Endothelial cell of umbilical vein (primary cell): ENCODE results near the gene EEF2K. TPM values are rescaled to one million over a fixed set of nuclear protein-coding genes. Genes with fewer than 3 reads are reported as not detected.

ENCODE experiments used
- BruUV-seq: library from RNA; stranded (reverse); fragments of 400-500 nt; replicated peaks from 2 replicates; lab custom pipeline; 2021; lab: Mats Ljungman, UMichigan
- CTCF ChIA-PET: fragments of 300-600, 350-600 bp; sonication (Branson Sonifier 250); formaldehyde crosslinking; loops from one replicate; lab custom pipeline; 2021; ENCODE audit warnings: antibody characterized with exemption, inconsistent platforms; lab: Charles Lee
- POLR2A ChIA-PET: fragments of 300-600, 350-600 bp; sonication (Branson Sonifier 250); formaldehyde crosslinking; loops from one replicate; lab custom pipeline; 2021; ENCODE audit warnings: antibody characterized with exemption, inconsistent platforms; lab: Charles Lee
- DNase-seq: peaks from one replicate; pipeline ENCODE4 v3.0.0-alpha.2; 2011; ENCODE audit warnings: low read depth, low spot score
- FAIRE-seq: peaks from 2 replicates; lab custom pipeline; 2011; peaks lifted over from hg19 to GRCh38; lab: Jason Lieb, UNC
- H2AFZ ChIP-seq: 2 replicates; pipeline ENCODE4 v1.6.0; 2012; ENCODE audit warnings: low read depth, low read length, control low read depth, inconsistent platforms
- H3K27ac ChIP-seq: 2 replicates; pipeline ENCODE4 v1.5.1; 2011; ENCODE audit warnings: low read depth, mild to moderate bottlenecking, control low read depth, low read length, moderate library complexity; ENCODE audit not compliant: insufficient read depth
- H3K27me3 ChIP-seq, 2 experiments: 2 replicates each; pipeline versions ENCODE4 v1.6.0 to v1.6.1; 2011; ENCODE audit warnings: low read length in 2 of 2, mixed read lengths in 1 of 2; ENCODE audit not compliant: control insufficient read depth in 2 of 2, insufficient read depth in 2 of 2
- H3K36me3 ChIP-seq, 2 experiments: 2 replicates in 1 of 2; 3 replicates in 1 of 2; pipeline ENCODE4 v1.5.1; 2011; ENCODE audit warnings: low read length in 2 of 2, mild to moderate bottlenecking in 1 of 2, moderate library complexity in 1 of 2; ENCODE audit not compliant: control insufficient read depth in 2 of 2, insufficient read depth in 2 of 2; ENCODE audit errors: extremely low read depth in 1 of 2
- H3K4me1 ChIP-seq: 3 replicates; pipeline ENCODE4 v1.5.1; 2011; ENCODE audit warnings: mild to moderate bottlenecking, low read length; ENCODE audit not compliant: control insufficient read depth, insufficient read depth; ENCODE audit errors: extremely low read depth
- H3K4me2 ChIP-seq: 2 replicates; pipeline ENCODE4 v1.6.1; 2011; ENCODE audit warnings: low read length, control low read depth, mixed read lengths; ENCODE audit not compliant: insufficient read depth
- H3K4me3 ChIP-seq, 3 experiments: fragments of 200-600 bp in 1 of 3; sonication (generic), shearing (Covaris generic) in 1 of 3; replicated peaks in 1 of 3; 2 replicates each; pipeline ENCODE4 v1.5.1; 2011 to 2016; ENCODE audit warnings: control low read depth in 3 of 3, low read length in 3 of 3, mild to moderate bottlenecking in 2 of 3, inconsistent platforms in 1 of 3, low read depth in 1 of 3, moderate library complexity in 1 of 3; ENCODE audit not compliant: insufficient read depth in 1 of 3
- H3K79me2 ChIP-seq: 2 replicates; pipeline ENCODE4 v1.6.0; 2012; ENCODE audit warnings: low read length, inconsistent platforms; ENCODE audit not compliant: control insufficient read depth, insufficient read depth
- H3K9ac ChIP-seq: replicated peaks from 2 replicates; pipeline ENCODE3; 2011; ENCODE audit warnings: low read length, control low read depth; ENCODE audit not compliant: insufficient read depth; ENCODE audit errors: extremely low read depth
- H3K9me1 ChIP-seq: replicated peaks from 3 replicates; pipeline ENCODE4 v1.6.0; 2011; ENCODE audit warnings: mild to moderate bottlenecking, low read length; ENCODE audit not compliant: control insufficient read depth, insufficient read depth; ENCODE audit errors: extremely low read depth
- H3K9me3 ChIP-seq: replicated peaks from 2 replicates; pipeline ENCODE4 v1.5.1; 2012; ENCODE audit warnings: low read length, inconsistent platforms; ENCODE audit not compliant: control insufficient read depth, insufficient read depth
- H4K20me1 ChIP-seq: replicated peaks from 2 replicates; pipeline ENCODE3; 2011; ENCODE audit warnings: mild to moderate bottlenecking, low read length; ENCODE audit not compliant: control insufficient read depth, insufficient read depth; ENCODE audit errors: extremely low read depth
- CTCF ChIP-seq, 2 donors: IDR thresholded peaks; 1 replicate in 1 of 2; 2 replicates in 1 of 2; pipeline ENCODE4 v1.5.1; 2011; ENCODE audit warnings: low read length in 2 of 2, mild to moderate bottlenecking in 2 of 2, moderate library complexity in 2 of 2, control low read depth in 1 of 2, inconsistent platforms in 1 of 2, low read depth in 1 of 2; ENCODE audit not compliant: insufficient read depth in 1 of 2; ENCODE audit errors: extremely low read depth in 1 of 2
- EZH2 ChIP-seq: IDR thresholded peaks from 2 replicates; pipeline ENCODE4 v1.6.1; 2012; ENCODE audit warnings: borderline replicate concordance, low read depth, mild to moderate bottlenecking, moderate library complexity, low read length, inconsistent platforms; ENCODE audit not compliant: severe bottlenecking
- FOS ChIP-seq: IDR thresholded peaks from 2 replicates; pipeline ENCODE4 v1.6.1; 2011; ENCODE audit warnings: mild to moderate bottlenecking, low read length, moderate library complexity, borderline replicate concordance; ENCODE audit not compliant: insufficient read depth
- GATA2 ChIP-seq: IDR thresholded peaks from 2 replicates; pipeline ENCODE4 v1.7.0; 2011; ENCODE audit warnings: low read depth, mild to moderate bottlenecking, moderate library complexity, mixed read lengths, low read length; ENCODE audit not compliant: insufficient read length, insufficient read depth
- JUN ChIP-seq: IDR thresholded peaks from 2 replicates; pipeline ENCODE4 v1.6.1; 2011; ENCODE audit warnings: borderline replicate concordance, low read depth; ENCODE audit not compliant: insufficient read length, insufficient read depth
- MAX ChIP-seq: IDR thresholded peaks from 2 replicates; pipeline ENCODE4 v1.6.1; 2011; ENCODE audit not compliant: insufficient read depth, insufficient read length
- MYC ChIP-seq: IDR thresholded peaks from one replicate; pipeline ENCODE4 v1.6.1; 2011; ENCODE audit warnings: mild to moderate bottlenecking, low read depth, low read length
- POLR2A ChIP-seq: IDR thresholded peaks from 2 replicates; pipeline ENCODE4 v1.6.1; 2012; ENCODE audit warnings: low read depth, mild to moderate bottlenecking, control low read depth, low read length
- POLR2AphosphoS5 ChIP-seq: IDR thresholded peaks from 2 replicates; pipeline ENCODE4 v1.6.1; 2012; ENCODE audit warnings: low read depth, mild to moderate bottlenecking, control low read depth, low read length, moderate library complexity; ENCODE audit not compliant: insufficient read depth
- dilution Hi-C: fragments of 300-500 bp; cut with MboI; formaldehyde crosslinking; loops from one replicate; pipeline ENCODE4 v1.15.0; 2019; ENCODE audit warnings: low sequenced_read_pairs; ENCODE audit not compliant: extremely low pct_ligation_motif_present
- intact Hi-C: fragments of 100-400 bp; cut with micrococcal nuclease; formaldehyde crosslinking; loops from one replicate; pipeline ENCODE4 v1.10.0; 2022
- polyA plus RNA-seq, 4 experiments: library from polyadenylated mRNA; depleted of rRNA in 3 of 4; stranded (reverse) in 3 of 4; unstranded in 1 of 4; fragments of >200 nt; gene quantifications; 2 replicates each; pipeline versions ENCODE4 v1.2.1 to v1.2.3, GENCODE V29; 2011 to 2012; ENCODE audit warnings: missing spikeins in 1 of 4
- total RNA-seq: library from RNA; stranded (reverse); gene quantifications from 2 replicates; pipeline ENCODE4 v1.2.3, GENCODE V29; 2021

EEF2K gene
- total and polyA plus RNA-seq, 2 donors (not counting 3 experiments of a cell fraction or from before 2014, with no cell fraction given): 16.0 to 48.6 TPM

GRCh38 chr16:22330326-22330725 lies 124.2 kb downstream of the EEF2K start:
- FAIRE-seq (no peak), DNase-seq (no peak)
- intact Hi-C loops: no loop called here
- H3K79me2 ChIP-seq: no peaks in the 10 kb centered on the region
- CTCF ChIA-PET: interaction anchor here (1.7 to 1.9 kb wide), 2 partner anchors 9 to 11 kb away, joined by 10 to 15 read pairs; no protein-coding TSS in a partner anchor
- no peaks in the 10 kb centered on the region for H3K27me3 ChIP-seq
- H3K36me3 ChIP-seq: peaks cover 17 to 36% of the 10 kb centered on the region in 2 experiments
- H3K9me1 ChIP-seq: no peaks in the 10 kb centered on the region
- no peaks in the 10 kb centered on the region for H3K9me3 ChIP-seq
- H3K4me3 ChIP-seq: no peak overlapping the region
- dilution Hi-C loops: no loop called here
- no peak overlapping the region for H3K9ac ChIP-seq
- POLR2A ChIA-PET: no interaction called here
- no peaks in the 10 kb centered on the region for H4K20me1 ChIP-seq
- H2AFZ ChIP-seq: no peak overlapping the region
- TF ChIP-seq EZH2 (no peak), POLR2A (no peak), MYC (no peak), JUN (no peak), GATA2 (no peak), FOS (no peak), CTCF (IDR thresholded peaks at IDR 0.05; ENCODE audit: extremely low read depth in 1 of 2, insufficient read depth in 1 of 2, low read depth in 1 of 2, low read length in 2 of 2) (no peak), MAX (no peak), POLR2AphosphoS5 (no peak)
- no peak overlapping the region for H3K4me2 ChIP-seq
- no peaks in the 10 kb centered on the region for H3K4me1 ChIP-seq
- no TSS peak for BruUV-seq
- no peak overlapping the region for H3K27ac ChIP-seq
